Measurements from ENCODE around the gene C16orf54.

Gene C16orf54

DNA sequence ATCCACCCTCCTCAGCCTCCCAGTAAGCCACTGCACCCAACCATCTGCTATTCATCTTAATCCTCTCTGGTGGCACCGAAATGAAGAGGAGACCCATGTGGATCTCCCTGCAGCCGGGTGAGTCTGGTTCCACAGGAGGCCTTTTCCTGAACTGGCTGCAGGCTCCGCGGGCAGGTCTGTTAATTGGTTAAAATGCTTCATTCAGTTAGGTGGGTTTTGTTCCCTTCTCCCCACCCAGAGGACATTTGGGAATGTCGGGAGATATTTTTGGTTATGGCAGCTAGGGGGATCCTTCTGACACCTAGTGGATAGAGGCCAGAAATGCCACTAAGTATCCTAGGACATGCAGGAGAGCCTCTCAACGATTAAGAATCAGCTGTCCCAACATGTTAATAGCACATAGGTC is 16.7 kb downstream of the C16orf54 start (continued):
- peak; percentile 80; the same call in 1 of the 2 replicates for TF ChIP-seq ZNF394 (tag by site-specific recombination; IDR thresholded peaks at IDR 0.05; ENCODE audit: borderline replicate concordance)
- 0 out of 2 replicates have a peak, but pooled peaks have one; percentile 27 for TF ChIP-seq ZNF660 (tag by site-specific recombination; IDR thresholded peaks at IDR 0.05)
- TF ChIP-seq, protein P1, sequence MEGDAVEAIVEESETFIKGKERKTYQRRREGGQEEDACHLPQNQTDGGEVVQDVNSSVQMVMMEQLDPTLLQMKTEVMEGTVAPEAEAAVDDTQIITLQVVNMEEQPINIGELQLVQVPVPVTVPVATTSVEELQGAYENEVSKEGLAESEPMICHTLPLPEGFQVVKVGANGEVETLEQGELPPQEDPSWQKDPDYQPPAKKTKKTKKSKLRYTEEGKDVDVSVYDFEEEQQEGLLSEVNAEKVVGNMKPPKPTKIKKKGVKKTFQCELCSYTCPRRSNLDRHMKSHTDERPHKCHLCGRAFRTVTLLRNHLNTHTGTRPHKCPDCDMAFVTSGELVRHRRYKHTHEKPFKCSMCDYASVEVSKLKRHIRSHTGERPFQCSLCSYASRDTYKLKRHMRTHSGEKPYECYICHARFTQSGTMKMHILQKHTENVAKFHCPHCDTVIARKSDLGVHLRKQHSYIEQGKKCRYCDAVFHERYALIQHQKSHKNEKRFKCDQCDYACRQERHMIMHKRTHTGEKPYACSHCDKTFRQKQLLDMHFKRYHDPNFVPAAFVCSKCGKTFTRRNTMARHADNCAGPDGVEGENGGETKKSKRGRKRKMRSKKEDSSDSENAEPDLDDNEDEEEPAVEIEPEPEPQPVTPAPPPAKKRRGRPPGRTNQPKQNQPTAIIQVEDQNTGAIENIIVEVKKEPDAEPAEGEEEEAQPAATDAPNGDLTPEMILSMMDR (tag by site-specific recombination; IDR thresholded peaks at IDR 0.05): peak; percentile 78
- TF ChIP-seq, protein P2, sequence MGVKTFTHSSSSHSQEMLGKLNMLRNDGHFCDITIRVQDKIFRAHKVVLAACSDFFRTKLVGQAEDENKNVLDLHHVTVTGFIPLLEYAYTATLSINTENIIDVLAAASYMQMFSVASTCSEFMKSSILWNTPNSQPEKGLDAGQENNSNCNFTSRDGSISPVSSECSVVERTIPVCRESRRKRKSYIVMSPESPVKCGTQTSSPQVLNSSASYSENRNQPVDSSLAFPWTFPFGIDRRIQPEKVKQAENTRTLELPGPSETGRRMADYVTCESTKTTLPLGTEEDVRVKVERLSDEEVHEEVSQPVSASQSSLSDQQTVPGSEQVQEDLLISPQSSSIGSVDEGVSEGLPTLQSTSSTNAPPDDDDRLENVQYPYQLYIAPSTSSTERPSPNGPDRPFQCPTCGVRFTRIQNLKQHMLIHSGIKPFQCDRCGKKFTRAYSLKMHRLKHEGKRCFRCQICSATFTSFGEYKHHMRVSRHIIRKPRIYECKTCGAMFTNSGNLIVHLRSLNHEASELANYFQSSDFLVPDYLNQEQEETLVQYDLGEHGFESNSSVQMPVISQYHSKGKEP (tag by site-specific recombination; IDR thresholded peaks at IDR 0.05): 0 out of 2 replicates have a peak, but pooled peaks have one; percentile 8
- TF ChIP-seq SP2 (tag by site-specific recombination; IDR thresholded peaks at IDR 0.05): no peak
- TF ChIP-seq ZNF548 (tag by site-specific recombination; IDR thresholded peaks at IDR 0.05): no peak
- TF ChIP-seq ZNF654 (tag by site-specific recombination; IDR thresholded peaks at IDR 0.05; ENCODE audit: low read depth): peak; percentile 66
- TF ChIP-seq ZNF366 (tag by site-specific recombination; conservative IDR thresholded peaks at IDR 0.05): no peak
- TF ChIP-seq ZNF623 (tag by site-specific recombination; IDR thresholded peaks at IDR 0.05): no peak
- TF ChIP-seq ZBTB17 (tag by site-specific recombination; IDR thresholded peaks at IDR 0.05): peak; percentile 40; the same call in 1 of the 2 replicates
- TF ChIP-seq YY1 (tag by site-specific recombination; IDR thresholded peaks at IDR 0.05): 0 out of 2 replicates have a peak, but pooled peaks have one; percentile 0
- no peak for TF ChIP-seq WT1 (tag by site-specific recombination; IDR thresholded peaks at IDR 0.05)
- TF ChIP-seq ZNF302 (tag by site-specific recombination; IDR thresholded peaks at IDR 0.05; ENCODE audit: low read depth): no peak
- peak; percentile 77 for TF ChIP-seq ZNF76 (tag by site-specific recombination; IDR thresholded peaks at IDR 0.05; ENCODE audit: borderline replicate concordance, low read depth)

DNA sequence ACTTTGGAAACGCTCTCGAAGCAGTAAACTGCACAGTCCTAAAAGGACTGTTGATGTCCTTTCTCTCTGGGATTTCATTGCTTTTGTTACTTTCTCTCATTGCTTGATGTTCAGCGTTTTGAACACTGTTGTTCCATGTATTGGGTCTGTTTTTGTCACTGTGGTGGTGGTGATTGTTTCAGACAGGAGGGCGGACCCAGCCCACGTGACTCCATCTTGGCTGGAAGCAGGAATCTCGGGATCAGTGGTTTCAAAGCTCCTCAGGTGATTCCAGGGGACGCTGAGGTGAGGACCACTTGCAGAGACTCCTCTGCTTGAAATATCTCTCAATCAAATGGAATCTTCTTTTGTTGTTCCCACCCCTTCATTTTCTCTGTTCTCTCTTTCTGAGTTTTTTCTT is 18.3 kb downstream of the C16orf54 start:
- Histone ChIP-seq H3K27ac (ENCODE audit: extremely low read depth, low read depth, low read length) (no peak overlapping the region), H3K4me3 (ENCODE audit: low read depth, low read length) (no peak overlapping the region), H3K9me3 (ENCODE audit: control insufficient read depth, insufficient read depth, low read depth, low read length) (no peaks in the 10 kb centered on the region), H3K36me3 (ENCODE audit: control insufficient read depth in 2 of 2, insufficient read depth in 1 of 2, low read length in 2 of 2) (no peaks in the 10 kb centered on the region), H3K4me1 (ENCODE audit: control insufficient read depth, insufficient read depth, low read length) (no peaks in the 10 kb centered on the region)
- ChIA-PET CTCF (interaction anchor here (0.7 to 1.4 kb wide), 8 partner anchors 14 to 613 kb away, joined by 3 to 8 read pairs (median 4); no protein-coding TSS in a partner anchor), POLR2A (interaction anchor here (1.3 kb wide), 1 partner anchor 63 kb away, joined by 4 read pairs; the partner anchor contains the start of gene KIF22)
- TF ChIP-seq PRDM1 (tag by site-specific recombination; IDR thresholded peaks at IDR 0.05): 0 out of 2 replicates have a peak, but pooled peaks have one; percentile 17
- no peak for TF ChIP-seq HOXC10 (CRISPR knock-in tag; IDR thresholded peaks at IDR 0.05)

DNA sequence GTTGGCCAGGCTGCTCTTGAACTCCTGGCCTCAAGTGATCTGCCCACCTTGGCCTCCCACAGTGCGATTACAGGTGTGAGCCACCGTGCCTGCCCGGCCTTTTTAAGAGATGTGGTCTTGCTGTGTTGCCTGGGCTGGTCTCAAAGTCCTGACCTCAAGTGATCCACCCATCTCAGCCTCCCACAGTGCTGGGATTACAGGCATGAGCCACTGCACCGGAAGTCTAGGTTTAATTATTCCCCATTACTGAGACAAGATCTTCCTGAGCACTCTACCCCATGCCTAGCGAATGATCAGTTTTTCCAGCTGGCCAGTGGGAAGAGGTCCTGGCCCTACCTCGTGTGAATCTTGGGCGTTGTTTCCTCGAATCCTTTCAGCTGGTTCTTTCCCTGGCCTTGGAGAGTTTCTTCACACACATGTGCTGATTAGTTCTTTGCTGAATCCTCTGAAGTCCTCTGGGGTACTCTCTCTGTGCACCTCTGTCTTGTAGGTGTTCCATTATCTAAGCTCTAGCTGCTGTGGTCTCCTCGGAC is 18.9 kb downstream of the C16orf54 start:
- Histone ChIP-seq H3K27ac (ENCODE audit: extremely low read depth, low read depth, low read length) (no peak overlapping the region), H3K4me3 (ENCODE audit: low read depth, low read length) (no peak overlapping the region), H3K36me3 (ENCODE audit: control insufficient read depth in 2 of 2, insufficient read depth in 1 of 2, low read length in 2 of 2) (no peaks in the 10 kb centered on the region), H3K9me3 (ENCODE audit: control insufficient read depth, insufficient read depth, low read depth, low read length) (no peaks in the 10 kb centered on the region), H3K4me1 (ENCODE audit: control insufficient read depth, insufficient read depth, low read length) (no peaks in the 10 kb centered on the region)
- ChIA-PET CTCF (interaction anchor here (0.7 to 1.2 kb wide), 5 partner anchors 22 to 292 kb away, joined by 3 to 4 read pairs (median 3); no protein-coding TSS in a partner anchor), POLR2A (interaction anchor here (1.3 kb wide), 1 partner anchor 63 kb away, joined by 4 read pairs; the partner anchor contains the start of gene KIF22)
- TF ChIP-seq EGR2 (tag by site-specific recombination; IDR thresholded peaks at IDR 0.05; ENCODE audit: low read depth) (peak; percentile 43; the same call in 1 of the 2 replicates), HOXC10 (CRISPR knock-in tag; IDR thresholded peaks at IDR 0.05) (no peak)

Measured in HEK293 (cell line).